ENCODE measurements around the gene OVOL1.

OVOL1 gene

DNA sequence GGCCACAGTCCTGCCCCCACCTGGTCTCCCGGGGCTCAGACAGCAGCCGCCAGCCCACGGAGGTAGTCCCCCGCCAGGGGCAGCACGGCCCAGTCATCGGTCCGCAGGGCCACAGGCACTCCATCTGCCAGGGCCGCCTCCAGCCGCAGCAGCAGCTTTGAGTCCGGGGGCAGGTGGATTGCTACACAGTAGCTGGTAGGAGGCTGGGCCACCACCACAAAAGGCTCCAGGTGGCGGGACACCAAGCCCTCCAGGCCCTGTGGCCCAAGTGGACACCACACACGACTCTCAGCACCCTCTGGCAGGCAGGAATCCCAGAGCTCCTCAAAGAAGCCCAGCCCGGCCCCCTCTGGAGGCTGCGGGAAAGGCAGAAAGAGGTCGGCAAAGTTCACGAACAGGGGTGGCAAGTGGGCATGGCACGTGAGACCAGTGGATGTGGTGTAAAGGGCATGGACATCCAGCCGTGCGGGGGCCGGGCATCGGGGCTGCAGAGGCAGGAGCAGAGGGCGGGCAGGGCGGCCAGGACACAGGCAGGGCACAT is 9.0 kb upstream of the OVOL1 start:
- DNase-seq (ENCODE audit: low read depth), result no peak

DNA sequence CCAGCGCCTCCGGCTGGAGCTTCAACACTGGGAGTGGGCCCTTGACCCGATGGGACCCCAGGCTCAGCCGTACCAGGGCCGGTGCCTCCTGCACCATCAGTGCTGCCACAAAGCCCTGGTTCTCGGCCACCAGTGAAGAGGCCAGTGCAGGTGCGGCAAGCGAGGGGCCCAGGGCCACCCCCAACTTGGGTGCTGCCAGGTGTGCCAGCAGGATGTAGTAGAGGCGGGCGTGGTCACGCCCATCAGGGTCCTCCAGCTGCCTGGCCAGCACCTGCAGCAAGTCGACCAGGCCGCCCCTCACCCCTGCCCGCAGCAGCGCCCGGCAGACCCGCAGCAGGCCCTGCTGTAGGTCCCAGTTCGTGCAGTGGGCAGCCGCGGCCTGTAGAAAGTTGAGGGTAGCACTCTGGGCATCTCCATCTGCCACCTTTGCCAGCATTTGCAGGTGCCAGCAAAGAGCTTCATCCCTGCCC is 8.4 kb upstream of the OVOL1 start:
- no peak for DNase-seq (ENCODE audit: low read depth)

DNA sequence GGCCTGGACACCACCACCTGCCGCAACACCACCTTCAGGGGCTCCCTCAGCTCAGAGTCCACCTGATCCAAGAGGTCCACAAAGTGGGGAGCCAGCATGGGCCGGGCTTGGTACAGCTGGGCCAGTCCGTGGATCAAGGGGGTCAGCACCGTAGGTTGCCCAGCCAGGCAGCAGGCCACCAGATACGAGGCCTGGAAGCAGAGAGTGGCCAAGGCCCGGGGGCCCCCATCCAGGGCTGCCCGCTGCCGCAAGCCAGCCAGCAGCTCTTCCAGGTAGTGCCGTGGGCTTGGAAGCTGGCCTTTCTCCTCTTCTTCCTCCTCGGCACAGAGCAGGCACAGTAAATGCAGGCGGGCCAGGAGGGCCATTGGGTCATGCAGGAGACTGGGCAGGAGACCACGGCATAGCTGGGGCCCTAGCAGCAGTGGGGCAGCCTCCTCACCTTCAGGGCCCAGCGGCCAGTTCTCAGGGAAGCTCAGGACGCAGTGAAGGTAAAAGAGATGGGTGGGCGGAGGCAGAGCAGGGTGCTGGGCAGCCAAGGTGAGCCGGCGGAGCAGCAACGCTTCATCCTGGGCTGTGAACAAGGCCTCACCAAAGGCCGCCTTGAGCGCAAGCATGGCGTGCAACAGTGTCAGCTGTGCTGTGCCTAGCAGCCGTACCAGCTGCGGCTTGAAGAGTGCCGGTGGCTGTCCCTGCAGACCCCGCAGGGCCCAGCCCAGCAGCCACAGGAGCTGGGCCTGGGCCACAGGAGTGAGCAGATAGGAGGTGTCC is 7.8 kb upstream of the OVOL1 start:
- no peak for DNase-seq (ENCODE audit: low read depth)

DNA sequence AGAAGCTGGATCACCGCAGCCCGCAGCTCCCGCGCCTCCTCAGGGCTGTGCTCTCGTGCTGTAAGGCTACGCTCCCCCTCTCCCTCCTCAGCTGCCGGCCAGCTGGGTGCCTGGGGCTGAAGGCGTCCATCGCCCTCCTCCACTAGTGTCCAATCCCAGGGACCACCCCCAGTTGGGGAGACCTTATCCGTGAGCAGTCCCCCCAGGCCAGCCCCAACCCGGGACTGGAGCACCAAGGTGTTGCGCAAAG is 7.3 kb upstream of the OVOL1 start:
- DNase-seq (ENCODE audit: low read depth), result no peak

DNA sequence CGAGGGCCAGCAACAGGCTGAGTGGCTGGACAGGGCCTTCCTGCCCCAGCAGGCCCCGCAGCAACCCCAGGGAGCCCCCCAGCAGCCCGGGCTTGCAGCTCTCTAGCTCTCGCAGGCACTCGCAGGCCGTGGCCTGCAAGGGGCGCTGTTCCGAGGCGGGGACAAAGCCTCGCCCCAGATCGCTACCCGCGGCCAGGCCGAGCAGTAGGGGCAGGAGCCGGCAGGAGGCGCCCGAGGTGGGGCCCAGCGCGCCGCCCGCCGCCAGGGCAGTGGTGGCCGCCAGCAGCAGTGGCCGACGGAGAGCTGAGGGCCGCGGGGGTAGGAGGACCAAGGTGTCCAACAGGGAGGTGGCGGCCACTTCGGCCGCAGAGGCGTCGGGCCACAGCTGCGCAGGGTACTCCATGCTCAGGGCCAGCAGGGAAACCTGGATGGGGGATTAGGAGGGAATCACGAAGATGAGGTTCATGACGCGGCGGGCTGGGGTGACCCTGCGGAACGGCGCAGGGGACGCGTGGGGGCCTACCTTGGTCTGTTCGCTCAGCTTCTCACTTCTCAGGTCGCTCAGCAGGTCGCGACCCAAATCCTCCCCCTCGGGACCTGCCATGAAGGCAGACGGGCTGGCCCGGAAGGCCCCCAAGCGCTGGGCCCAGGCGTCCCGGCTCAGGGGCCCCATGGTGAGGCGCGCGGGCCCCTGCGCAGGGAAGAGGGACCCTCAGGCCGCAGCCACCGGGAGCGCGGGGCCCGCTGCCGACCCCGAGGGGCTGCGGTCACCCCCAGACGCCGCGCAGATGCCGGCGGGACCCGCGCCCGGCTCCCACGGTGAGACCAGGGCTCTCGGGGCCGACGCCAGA is 6.7 kb upstream of the OVOL1 start:
- DNase-seq (ENCODE audit: low read depth), result peak; percentile 45

DNA sequence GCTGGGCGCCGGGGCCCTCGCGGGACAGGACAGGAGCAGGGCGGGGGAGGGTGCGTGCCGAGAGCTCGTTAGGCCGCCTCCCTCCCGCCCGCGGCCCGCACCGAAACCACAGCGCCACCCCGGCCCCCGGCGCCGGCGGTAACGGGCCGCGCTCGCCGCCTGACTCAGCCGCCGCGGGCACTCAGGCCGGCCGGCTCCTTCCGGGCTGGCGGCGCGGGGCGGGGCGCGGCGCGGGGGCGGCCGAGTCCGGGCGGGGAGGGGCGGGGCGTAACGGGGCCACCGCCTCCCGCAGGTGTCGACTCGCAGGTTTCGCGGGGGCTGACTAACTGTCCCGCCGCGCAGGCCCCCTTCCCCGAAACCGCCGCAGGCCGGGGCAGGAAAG is 6.1 kb upstream of the OVOL1 start, which contains the start of gene AP5B1:
Gene AP5B1, minus strand, starts transcription at position 207 of the 382 bp plus-strand sequence. CDS start 385 bp downstream, outside the sequence.
- peak; percentile 52 for DNase-seq (ENCODE audit: low read depth)

DNA sequence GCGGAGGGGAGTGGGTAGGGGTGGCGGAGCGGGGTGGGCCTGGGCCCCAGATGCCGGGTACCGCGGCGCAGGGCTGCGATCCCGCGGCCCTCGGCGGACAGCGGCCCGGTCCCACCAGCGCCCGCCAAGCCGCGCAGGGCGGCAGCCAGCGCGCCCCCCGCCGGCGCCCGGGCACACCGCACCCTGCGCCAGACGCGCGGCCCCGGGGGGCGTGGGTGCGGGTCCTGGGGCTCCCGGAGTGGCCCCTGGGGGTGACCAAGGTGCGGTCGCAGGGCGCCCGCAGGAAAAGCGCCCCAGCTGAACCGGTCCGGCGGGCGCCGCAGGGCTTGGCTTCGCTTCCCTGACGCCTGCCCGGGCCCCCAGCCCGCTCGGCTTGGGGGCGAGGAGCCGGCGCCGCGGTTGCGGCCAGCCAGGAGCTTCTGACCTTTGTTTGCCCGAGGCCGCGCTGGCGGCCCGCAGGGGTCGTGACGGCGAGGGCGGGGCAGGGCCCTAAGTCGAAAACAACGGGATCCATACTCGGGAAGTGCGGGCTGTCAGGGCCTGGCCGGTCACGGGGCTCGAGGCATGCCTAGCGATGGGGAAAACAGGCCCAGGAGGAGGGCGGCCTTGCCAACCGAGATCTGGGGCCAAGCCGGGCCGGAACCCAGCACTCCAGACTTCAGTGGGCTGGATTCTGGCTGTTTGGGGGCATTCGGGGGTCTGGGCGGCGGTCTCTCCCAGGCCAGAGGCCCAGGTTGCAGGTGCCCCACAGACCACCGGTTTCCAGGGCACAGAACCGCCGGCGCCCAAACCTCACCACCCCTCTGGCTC is 5.5 kb upstream of the OVOL1 start:
- DNase-seq (ENCODE audit: low read depth), result no peak

DNA sequence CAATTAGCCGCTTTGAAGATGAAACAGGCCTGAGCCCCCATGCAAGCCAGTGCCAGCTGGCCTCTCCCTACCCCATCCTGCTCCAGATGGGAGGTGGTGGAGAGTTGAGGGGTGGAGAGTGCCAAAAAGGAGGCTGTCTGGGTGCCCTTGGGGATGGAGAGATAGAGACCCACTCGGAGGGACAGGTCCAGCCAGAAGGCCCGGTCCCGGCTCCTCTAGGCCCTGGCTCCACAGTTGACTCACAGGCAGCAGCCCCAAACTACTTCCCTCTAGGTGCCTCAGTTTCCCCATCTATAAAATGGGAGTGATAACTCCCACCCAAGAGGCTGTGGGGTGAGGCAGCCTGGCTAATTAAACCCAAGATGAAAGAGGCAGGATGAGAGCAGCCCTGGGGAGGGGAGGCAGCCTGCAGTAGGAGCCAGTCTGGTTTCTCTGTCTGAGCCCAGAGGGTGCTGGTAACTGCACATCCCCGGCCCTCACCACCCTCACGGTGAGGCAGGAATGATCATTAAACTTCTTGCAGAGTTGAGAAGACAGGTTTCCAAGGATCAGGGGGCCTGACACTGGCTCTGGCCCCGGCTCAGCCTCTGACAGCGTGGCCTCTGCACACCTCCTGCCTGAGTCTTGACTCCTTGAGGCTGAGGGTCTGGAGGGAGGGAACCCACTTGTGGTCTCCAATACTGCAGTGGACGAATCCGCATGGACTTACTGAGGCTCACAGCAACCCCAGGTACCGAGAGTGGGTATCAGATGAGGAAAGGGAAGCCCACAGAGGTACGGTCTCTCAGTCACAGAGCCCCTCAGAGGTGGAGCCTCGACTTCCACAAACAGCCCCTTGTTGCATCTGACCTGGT is 4.7 kb upstream of the OVOL1 start:
- no peak for DNase-seq (ENCODE audit: low read depth)

DNA sequence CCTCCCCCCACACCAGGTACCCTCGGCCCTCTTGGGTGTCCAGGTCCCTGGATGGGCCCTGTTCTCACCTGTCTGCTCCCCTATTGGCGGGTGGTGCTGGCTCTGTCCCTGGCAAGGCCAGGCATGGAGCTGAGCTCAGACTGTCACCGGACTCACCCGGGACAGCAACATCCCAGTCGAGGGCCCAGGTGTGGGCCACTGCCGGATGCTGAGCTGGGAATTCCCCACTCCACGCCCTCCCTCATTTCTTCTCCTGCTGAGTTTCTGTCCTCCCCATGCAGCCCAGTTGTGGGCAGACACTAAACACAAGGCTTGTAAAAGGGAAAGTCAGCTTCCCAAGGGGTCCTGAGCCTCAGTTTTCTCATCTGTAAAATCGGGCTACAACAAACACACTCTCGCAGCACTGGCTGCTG is 4.0 kb upstream of the OVOL1 start:
- no peak for DNase-seq (ENCODE audit: low read depth)

DNA sequence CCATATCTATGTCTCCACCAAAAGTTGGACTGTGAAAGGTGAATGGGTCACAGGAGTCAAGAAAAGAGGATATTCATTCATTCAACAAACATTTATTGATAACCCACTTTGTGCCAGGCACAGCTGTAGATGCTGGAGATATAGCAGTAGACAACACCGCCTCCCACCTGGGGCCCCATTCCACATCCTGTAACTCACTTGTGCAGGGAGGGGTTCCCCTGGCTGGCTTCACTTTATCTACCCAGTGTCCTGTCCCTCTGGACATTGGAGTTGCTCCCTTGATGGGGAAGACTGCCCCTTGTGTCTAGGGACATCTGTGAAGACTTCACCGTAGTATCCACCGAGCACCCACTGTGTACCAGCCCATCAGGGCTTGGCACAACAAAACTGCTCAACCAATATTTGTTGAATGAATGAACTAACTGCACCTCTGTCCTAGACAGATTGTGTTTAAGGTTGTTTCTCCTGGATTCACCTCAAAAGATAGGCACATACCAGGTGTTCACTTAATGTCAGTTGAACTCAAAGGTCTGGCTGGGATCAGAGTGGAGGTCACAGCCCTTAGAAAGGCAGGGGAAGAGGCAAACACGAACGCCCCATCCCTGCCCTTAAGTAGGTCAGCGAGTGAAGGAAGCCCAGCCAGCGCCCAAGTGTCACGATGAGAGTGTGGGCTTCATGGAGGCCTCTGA is 1.4 kb upstream of the OVOL1 start:
- no peak for DNase-seq (ENCODE audit: low read depth)

DNA sequence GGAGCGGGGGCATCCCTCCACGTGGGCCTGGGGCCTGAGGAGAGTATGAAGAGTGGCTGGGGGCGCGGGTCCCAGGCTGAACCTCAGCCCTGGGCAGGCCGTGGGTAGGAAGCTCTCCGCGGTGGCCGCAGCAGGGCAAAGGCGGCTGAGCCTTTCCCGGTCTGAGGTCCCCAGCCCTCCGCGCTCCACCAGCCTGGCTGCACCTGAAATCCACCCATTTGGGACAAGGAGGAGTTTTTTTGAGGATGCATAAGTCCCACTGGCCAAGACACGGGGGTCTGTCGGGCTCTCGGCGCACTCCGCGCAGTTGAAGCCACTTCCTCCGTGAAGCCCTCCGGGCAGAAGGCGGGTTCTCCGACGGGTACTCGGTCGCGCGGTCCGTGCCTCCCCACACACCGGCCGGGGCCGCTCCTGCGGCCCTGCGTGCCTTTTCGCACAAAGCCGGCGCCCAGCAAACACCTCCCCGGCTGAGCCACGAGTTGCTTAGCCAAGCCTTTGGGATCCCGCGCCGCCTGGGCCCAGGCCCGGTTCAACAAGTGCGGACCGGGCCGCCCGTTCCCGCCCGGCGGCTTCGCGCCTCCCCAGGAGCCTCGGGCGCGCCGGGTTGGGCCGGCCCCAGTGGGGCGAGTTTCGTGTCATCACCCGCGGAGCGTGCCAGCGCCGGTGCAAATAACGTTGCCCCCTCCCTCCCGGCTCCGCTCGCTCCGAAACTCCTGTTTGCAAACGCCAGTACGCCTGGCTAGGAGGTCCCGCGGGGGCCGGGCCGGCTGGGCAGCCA is 666 bp upstream of the OVOL1 start:
- DNase-seq (ENCODE audit: low read depth), result no peak

DNA sequence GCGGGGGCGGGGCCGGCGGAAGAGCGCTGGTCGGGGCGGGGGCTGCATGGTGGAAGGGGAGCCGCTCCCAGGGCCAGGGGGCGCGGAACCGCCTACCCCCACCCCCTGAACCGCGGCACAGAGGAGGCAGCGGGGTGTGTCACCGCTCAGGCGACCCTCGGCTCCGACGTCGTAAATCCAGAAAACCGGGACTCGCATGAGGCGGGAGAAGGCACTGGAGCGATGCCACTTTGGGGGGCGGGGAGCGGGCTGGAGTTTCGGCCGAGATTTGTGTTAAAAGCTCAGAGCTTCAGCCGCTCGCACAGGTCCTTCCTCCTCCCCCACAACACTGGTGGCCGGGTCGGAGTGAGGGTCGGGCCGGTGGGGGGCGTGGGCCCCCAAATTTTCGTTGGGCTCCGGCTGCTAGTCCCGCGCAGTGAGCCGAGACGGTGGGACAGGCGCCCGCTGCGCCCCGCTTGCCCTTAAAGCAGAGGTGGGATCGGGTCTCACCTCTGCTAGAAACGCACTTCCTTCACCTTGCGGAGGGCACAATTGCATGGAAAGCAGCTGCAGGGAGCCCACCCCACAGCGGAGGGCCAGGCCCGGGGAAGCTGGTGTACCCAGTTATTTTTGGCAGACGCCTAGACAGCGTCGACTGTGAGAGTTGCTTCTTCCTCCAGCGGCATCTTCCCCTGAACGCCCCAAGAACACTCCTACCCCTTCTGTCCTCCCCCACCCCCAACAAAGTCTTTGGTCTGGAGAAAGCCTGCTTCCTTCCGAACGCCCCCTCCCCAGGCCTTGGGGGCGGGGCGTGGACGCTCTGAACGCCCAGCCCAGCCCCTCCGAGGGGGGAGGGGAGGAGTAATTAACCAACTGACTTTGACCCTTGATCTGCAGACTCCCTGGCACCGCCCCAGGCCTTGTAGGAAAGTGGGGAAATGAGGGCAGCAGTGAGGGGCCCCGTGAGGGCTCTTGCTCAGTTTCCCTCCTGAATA is 1.1 kb downstream of the OVOL1 start:
- no peak for DNase-seq (ENCODE audit: low read depth)

DNA sequence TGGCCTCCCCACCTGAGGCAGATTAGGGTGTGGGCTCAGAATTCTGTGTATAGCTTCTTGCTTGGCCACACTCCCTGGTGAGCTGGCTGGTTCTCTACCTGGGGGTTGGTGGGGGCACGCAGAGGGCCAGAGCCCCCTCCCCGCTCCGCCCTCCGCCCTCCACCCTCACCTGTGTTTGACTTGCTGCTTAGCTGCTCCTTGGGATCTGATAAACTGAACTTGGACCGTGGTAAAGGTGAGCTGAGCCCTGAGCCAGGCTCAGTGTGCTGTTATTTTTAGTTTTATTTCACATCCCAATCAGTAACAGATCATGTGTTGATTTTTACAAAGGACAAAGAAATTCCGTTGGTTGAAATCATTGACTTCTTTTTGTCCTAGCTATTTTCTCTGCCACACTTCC is 2.0 kb downstream of the OVOL1 start:
- DNase-seq (ENCODE audit: low read depth), result no peak

DNA sequence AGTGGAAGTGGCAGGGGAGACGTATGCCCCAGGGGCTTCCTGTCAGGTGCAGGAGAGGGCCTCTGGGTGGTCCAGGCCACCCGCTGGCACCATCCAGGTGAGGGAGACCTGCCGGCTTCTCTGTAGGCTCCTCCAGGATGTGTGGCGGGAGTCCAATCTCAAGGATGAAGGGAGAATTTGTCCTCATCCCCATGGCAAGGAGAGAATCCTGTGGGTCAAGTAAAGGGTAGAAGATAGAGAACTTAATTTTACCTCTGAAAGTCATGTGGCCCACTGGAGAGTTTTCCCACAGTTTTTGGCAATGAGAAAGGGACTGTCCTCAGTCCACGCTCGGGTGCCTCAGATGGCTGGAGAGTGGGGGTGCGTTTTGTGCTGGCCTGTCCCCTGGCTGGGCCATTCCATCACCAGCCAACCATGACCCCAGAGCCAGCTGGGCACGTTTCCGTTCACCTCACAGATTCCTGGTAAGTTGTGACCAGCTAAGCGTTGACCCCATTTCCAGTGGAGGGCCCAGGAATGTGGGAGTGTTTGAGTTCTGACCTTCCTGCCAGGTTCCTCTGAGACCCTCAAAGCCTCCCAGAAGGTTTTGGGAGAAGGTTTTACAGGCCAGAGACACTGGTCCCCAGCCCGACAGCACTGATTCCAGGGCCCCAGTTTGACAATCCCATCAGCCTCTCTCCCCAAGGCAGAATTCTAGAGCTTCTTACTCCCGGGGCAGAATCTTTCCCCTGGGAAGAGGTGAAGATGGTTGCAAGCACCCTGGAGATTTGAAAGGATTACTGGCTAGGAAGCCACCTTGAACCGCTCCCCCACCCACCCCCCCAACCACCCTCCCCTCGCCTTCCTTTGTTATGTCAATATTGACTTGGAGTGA is 2.6 kb downstream of the OVOL1 start:
- DNase-seq (ENCODE audit: low read depth), result no peak

DNA sequence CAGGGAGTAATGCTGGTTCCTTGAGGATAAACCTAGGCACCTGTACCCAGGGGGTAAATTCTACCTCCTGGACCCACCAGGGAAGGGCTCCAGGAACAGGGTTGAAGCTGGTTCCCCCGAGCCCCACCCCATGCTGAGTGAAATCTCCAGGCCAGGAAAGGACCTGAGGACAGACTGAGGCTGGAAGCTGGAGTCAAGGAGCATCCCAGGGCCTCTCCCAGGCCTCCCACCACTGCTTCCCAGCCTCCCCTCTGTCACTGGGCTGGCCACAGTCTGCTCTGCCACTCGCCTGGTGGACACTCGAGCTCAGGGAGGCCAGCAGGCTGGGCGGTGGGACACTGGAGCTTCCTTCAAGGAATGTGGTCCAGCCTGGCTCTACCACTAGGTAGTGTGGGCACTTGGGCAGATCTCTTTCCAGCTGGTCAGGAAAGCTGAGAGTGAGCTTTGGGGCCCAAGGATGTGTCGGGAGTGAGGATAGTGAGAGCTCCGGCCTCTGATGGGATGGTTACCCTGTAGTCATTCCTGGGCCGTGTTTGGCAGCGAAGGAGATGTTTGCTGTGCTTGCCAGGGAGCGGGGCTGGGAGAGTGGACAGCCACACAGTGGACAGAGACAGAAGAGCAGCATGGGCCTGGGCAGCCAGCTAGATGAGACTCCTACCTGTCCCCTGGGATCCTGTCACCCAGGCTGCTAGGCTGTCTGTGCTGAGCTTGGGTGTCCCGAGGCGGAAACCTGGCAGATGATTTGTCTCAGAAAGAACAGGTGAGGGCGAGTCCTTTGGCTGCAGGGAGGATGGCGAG is 3.4 kb downstream of the OVOL1 start:
- no peak for DNase-seq (ENCODE audit: low read depth)

DNA sequence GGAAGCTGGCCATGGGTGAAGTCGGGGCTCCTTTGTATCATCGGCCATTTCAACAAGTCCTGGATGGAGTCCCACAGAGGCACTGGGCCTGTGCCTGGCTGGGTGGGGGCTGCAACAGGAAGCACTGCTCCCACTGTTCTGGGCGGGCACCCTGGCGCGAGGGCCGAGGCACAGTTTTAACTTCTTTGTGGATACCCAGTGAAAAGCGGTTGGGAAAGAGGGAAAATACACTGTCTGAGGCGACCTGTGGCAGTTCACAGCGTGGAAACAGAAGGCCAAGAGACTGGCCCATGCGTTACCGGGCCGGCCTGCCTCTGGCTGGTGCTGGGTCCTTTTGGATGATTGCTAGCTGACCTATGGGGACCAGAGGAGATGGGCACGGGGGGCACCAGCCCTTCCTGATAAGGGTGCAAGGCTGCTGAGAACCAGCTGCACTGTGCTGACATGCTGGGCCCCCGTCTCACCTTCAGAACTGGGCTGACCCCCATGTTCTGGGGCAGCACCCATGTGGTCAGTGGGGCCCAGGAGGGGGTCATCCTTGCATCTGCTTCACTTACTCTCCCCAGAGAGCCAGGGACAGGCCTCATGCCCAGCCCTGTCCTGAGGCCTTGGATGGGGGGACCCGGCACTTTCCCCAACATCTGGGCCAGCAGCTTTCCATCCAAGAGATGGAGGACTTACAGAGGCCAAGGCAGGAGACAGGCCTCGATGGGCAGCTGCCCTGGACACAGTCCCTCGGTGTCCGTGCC is 4.2 kb downstream of the OVOL1 start:
- no peak for DNase-seq (ENCODE audit: low read depth)
